HG02571 (cell line): ENCODE results near the gene SERTAD2.

ENCODE experiments used
- ATAC-seq: cut with Tn5 transposase; IDR thresholded peaks from one replicate; pipeline ENCODE4 v1.9.1; 2021; ENCODE audit warnings: mild to moderate bottlenecking, moderate library complexity; ENCODE audit not compliant: unreplicated experiment

The SERTAD2 gene

DNA sequence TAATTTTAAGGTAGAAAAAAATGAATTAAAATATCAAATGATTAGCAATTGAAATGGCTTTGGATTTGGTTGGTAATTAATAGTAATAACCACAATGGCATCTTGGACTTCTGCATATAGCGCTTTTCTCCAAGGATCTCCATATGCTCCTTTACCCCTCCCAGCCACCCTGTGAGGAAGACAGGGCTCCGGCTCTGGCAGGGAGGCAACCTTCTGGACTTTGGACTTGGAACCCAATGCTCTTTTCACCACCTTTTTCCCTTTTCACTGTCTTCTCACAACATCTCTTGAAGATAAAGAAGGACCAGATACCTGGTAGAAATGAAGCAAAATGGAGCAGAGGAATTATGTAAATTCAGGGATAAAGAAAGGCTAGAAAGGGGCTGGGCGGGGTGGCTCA lies 23.8 kb upstream of the SERTAD2 start:
- ATAC-seq, result no peak

DNA sequence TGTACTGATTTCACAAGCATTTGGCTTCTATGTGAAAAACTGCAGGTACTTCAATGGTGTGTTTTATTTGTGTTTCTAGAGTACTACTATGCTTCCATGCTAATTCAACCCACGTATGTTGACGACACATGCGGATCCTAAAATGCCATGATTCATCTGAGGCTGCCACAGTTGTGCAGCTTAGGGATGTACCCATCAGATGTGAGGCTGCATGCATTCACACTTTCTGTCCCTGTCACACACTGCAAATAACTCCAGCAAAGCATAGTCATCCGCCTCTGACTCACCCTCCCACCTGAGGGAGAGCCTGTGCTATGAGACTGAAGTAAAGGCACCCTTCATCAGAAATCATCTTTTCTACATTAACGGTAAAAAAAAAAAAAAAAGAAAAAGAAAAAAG lies 22.1 kb upstream of the SERTAD2 start:
- ATAC-seq, result no peak

DNA sequence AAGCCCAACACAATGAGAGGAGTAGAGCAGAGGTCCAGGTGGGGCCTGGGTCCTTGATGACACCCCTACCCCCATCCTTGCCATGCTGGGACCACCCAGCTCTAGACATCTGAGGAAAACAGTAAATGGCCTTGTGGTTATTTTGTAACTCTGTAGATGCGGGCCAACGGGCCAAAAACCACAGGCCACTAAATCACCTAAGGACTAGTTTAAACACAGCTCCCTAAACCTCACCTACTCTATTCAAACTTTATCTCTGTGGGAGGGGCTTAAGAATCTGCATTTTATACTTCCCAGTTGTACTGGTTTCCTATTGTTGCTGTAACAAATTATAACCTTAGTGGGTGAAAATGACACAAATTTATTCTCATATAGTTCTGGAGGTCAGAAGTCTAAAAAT lies 19.0 kb upstream of the SERTAD2 start:
- ATAC-seq, result no peak

DNA sequence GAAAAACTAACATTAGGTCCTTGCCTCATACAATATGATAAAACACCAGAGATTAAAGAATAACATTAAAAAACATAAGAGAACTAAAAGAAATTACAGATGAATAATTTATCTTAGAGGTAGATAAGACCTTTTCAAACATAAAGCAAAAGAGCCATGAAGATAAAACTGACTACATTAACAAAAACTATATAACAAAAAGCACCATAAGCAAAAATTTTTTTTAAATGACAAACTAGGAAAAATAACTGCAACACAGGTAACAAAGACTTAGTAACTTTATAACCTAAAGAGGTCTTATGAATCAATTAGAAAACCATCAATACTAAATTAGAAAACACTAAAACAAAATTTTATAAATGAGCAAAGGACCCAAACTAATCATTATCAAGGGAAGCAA lies 16.3 kb upstream of the SERTAD2 start:
- ATAC-seq, result no peak

DNA sequence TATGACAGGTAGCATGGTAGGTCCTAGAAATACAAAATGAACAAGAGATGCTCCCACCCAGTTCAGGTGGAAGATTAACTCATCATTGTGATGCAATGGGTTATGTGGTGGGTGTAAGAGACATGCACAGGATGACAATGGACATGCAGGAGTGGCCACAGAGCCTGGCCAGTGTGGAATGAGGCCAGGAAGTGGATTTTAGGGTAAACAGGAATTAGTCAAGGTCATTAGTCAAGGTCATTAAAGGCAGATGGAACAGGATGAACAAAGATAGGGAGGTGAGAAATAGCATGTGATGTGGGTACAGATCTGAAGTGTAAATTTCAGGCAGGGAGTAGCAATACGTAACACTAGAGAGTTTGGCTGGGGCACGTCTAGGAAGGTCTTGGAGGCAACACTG lies 15.6 kb upstream of the SERTAD2 start:
- no peak for ATAC-seq

DNA sequence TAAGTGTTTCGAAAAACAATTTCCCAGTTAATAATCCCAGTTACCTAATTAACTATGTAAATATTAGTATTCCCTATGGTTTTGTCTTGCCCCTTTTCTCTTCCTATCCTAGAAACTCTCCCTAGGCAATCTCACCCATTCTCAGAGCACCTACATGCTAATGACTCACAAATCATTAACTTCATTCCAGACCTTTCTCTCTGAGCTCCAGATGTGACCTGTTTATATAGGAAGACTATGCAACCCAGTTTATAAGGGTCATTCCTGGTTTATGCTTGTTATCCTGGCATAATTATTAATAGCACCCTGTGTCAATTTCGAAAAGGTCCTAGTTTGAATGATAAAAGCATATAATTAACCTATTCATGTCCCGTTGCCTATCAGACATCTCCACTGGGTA lies 14.8 kb upstream of the SERTAD2 start:
- ATAC-seq, result no peak

DNA sequence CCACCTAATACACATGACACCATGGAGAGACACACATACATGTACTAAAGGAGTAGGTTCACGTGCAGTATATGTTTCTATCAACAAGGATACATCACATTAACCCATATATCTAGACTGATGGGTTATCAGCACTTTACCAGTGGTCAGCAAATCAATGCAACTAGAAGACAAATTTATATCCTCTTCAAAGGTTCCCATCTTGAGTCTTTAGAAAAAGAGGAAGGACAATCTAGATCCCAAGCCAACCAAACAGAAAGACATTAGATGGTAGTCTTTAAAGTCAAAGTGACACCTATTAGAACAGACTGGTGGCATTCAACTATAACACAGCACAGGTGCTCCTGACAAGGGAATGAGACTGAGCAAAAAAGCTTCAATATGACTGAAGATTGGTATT lies 13.8 kb upstream of the SERTAD2 start:
- ATAC-seq, result no peak

DNA sequence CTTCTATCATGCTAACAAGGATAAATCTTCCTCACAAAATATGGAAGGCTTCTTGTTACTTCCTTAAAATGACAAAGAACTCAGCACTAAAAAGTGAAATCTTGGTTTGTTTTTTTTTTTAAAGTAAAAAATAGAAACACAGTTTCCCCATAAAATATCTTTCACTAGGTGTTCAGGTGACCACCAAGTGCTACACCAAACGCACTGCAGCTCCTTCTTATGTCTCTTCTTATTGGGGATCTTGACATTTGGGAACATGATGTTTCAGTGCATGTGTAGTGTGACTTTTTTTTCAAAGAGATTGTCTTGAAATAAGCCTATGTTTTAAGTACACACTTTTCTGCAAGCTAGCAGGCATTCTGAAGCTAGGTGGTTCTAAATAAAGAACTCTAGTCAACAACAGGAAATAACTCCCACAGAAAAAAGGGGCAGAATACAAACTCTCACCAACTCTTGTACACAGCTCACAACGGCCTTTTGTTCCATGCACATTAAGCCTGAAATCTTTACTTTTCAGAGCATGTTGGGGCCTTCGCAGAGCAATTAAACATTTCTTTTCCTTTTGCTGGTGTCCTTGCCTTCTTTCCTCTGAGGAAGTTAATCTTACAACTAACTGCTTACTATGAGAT lies 13.2 kb upstream of the SERTAD2 start:
- peak; percentile 48 for ATAC-seq

DNA sequence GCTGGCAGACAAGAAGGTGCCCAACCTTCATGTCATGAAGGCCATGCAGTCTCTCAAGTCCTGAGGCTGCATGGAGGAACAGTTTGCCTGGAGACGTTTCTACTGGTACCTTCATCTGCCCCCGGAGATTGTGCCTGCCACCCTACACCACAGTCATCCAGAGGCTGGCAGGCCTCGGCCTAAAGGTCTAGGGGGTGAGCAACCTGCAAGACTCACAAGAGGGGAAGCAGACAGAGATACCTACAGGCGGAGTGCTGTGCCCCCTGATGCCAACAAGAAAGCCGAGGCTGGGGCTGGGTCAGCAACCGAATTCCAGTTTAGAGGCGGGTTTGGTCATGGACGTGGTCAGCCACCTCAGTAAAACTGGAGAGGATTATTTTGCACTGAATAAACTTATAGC lies 12.0 kb upstream of the SERTAD2 start:
- no peak for ATAC-seq

DNA sequence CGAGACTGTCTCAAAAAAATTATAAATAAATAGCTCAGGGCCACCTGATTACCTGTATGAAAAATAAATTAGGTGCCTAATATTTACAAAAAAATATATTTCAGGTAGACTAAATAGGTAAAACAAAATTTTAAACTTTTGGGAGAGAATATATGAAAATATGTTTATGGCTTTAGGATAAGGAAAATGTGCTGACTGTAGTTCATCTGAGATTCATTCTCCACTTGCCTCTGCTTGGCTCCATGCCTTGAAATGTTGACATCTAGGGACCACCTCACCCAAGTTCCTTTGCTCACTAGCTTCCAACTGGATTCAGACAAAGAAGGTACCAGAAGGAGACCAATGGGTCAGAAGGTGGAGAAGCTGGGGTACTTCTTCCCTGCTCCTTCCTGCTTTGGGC lies 9.7 kb upstream of the SERTAD2 start:
- ATAC-seq, result no peak

DNA sequence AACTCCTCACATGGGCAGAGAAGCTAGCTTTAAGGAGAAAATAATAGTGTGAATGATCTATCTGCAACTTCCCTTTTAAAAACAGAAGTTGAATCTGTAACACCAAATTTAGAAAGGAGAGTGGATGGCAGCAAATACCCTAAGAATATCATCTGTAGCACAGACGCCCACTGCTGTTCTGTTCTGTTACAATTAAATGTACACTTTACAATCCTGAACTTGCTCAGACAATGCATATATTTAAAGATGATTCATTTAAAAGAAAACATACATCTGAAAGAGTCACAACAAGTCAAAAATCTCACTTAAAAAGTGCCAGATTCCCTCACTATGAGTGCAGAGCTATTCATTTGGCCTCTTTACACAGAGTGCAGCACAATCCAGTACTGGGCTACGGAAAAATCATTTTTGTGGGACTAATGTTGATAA lies 8.0 kb upstream of the SERTAD2 start:
- no peak for ATAC-seq

DNA sequence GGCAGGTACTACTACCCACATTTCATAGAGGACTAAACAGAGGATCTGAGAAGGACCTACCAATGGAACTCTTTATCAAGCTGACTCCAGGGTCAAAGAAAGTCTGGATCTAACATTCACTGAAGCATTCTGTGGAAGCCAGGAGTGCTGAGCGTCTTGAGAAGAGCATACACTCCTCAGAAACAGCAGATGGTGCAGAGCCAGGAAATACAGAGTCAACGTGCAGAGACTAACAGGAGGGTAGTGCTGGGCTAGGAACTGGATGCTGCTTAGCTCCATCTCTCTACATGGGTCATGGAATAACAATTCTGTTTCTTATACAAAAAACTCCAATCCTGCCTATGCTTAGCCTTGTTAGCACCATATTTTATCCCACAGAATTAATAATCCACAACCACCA lies 5.5 kb upstream of the SERTAD2 start:
- ATAC-seq, result no peak

DNA sequence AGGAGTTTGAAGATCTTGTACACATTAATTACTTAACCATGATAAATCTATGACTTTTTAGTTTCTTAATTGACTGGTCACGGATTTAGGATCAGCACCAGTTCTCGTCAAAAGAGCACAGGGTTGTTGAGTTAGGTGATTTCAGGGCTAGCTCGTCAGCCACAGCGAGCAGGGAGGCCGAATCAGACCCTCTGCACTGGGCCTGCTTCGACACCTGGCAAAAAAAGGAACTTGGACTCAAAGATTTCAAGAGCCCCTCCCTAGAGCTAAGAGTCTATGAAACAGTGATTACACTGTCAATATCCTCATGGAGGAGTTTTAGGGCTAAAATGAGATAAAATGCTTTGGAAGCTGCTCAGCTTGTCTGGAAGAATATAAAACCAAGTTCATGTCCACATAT lies 4.6 kb upstream of the SERTAD2 start:
- ATAC-seq, result no peak

DNA sequence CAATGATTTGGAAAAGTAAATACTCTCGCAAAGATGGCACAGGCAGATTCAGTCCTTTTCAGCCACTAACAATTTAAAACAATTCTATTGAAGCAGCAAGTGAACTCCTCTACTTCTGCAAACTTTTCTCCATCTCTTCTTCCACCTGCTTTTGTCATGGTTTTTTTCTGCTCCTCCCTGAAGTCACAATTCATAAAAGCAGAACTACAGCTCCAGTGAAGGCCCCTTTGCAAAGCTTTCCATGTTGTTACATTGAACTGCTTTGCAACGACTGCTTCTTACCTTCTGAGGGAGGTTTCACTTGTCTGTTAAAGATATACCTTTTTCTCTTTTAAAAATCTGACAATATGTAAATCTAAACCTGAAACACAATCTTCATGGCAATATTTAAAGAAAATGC lies 3.7 kb upstream of the SERTAD2 start:
- no peak for ATAC-seq

DNA sequence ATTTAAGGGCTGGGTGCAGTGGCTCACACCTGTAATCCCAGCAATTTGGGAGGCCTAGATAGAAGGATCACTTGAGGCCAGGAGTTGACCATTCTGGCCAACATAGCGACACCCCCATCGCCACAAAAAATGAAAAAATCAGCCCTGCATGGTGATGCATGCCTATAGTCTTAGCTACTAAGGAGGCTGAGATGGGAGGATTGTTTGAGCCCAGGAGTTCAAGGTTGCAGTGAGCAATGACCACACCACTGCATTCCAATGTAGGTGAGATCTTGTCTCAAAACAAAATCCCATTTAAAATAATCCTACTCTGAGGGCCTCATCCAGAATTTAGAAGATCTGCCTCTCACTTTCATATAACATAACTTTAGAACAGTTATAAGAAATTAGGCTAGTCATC lies 2.7 kb upstream of the SERTAD2 start:
- no peak for ATAC-seq

DNA sequence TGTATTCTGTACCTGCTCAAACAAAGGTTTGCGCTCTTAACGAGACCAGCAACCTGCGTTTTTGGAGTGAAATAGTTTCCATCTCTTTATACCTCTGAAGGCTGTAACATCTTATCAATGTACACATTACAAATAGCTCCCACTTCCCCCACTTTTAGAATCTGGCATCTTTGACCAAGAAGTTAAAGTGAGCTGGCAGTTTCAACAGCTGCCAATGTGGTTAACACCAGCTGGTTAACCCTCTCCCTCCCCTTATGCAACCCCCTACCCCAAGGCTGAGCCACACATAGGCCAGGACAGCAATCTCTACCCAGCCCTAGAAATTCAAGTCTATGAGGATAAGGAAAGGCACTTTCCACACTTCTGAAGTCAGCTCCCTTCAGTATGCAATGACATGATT lies 2.2 kb upstream of the SERTAD2 start:
- ATAC-seq, result no peak

DNA sequence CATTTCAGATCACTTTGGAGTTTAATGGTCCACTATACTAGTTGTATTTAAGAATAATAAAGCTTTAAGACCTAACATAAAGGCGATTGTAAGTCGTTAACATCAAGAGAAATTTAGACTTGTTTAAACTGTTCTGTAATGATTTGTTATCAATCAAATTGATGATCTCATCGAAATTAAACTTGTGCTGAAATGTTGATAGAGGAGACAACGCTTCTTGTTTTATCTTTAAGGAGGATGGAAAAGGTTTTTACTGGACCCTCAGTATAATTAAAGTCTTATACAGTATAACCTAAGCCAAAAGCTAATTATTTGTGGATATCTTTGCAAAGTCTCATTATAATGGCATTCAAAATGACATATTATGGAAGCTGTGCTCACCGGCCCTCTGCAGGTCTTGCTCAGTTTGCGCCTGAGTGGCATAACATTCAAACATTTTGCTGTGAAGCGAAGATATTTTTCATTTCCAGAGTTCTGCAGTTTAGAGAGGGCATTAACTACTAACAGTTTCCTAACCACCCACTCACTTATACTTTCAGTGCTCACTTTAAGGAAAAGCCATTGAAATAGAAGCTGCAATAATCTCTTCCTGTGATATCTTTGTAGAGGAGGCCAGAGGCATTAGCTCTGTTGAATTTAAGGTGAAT lies 1.4 kb upstream of the SERTAD2 start:
- no peak for ATAC-seq

DNA sequence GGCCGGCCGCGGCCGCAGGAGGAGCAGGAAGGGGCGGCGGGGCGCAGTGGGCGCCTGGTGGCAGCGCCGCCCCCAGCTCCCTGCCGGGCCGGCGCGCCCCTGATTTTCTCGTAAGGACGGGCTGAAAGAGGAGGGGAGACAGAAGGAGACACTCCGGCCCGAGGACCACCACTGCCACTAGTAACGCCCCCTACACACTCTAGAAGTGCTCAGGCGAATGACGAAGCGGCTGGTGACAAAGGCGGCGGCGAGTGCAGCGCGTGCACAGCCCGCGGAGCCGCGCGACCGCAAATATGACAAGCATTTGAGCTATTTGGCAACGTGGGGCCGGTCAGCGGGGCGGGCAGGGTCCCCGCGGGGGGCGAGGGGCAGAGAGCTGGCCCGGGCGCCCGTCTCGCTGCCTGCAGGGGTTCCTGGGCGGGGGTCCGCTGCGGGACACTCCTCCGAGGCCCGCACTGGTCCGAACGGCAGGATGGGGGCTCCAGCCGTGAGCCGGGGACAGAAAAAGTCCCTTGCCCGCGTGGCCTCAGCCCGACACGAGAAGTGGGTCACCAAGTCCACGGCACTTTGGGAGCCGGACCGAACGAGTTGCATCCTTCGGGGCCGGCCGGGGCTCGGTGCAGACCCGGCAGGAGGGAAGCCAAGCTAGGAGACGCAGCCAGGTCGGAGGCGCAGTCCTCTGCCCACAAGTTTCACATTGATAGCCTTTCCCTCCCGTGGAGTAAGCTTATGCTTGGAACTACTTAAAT lies 524 bp upstream of the SERTAD2 start:
- ATAC-seq, result peak; percentile 26

DNA sequence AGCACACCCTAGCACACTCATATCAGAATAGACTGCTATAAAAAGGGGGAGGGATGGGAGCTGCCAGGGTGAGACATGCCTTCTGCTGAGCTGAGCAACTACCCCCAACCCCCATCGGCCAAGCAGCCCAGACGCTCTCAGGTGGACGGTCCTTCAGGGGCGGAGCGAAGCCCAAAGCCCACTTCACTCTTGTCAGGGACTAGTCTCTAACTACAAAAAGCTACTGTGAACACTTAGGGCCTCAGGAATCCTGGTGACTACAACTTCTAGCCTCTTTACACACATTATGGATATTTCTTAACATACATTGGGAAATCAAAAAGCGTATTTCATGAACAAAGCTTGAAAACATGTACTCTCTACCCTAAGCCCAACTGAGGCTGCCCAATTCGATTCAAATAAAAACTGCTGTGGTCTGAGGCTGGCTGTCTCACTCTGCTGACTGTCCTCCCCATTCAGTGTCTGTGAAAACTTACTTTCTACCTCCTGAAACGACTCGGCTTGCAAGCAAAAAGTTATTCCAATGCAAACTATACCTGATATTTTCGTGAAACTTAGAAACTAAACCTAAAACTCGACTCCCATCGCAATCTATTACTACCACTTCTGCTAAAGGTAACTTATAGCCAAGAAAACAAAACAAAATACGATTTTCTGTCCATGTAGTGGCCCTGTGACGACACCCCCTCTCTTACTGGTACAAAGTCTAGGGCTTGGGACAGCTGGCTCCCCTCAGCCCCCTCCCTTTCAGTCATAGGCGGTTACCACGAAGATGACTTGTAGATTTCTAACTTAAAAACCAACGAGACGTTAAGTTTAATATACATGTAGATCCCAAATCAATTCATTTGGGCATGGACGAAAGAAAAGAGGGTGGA lies 1.2 kb downstream of the SERTAD2 start:
- no peak for ATAC-seq

DNA sequence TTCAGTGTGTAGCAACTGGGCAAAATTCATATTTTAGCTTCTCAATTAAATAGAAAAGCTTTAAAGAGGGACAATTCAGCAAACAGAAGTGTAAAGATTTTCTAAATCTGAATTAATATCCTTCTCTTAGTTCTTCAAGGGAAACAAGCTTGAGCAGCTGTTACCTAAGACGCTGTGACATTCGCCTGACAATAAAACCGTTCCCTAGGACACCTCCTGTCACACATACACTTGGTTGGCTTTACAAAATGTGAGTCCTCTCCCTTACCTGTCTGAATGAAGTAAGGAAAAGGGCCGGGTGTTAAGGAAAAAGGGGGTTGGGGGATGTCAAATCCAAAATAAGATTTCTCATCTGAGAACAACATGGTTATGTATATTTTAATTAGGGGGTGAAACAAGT lies 2.1 kb downstream of the SERTAD2 start:
- ATAC-seq, result no peak

DNA sequence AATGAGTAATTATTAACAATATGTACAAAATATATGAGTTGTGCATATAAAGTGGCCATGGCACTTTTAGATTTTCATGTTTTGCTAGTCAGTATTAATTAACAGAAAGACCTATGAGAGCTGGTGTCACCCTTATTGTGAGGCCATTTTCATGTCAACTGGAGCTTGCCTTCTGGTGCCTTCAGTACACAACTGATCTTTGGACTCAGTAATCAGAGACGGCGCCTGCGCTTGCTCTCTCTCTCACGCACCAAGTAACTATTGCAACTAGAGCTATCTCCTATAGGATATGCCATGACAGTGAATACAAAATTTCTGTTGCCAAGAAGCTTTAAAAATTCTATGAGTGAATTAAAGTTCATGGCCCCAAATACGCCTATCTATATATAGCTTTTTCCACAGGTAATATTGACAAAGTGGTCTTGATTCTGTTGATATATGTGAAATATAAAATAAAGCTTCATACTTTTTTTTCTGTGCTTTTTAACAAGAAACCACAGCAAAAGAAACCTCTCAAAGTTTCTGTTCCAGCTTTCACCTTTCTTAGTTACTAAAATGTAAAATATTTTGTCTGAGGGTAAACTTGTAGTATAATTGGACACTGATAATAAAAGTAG lies 2.9 kb downstream of the SERTAD2 start:
- no peak for ATAC-seq
